Activated T-helper 1 cell treated with anti-CD3 and anti-CD28 coated beads, Interleukin-2, amount 50 U/mL, for 16 hours (primary cell): ENCODE measurements around the gene SDK1.

Experiments
- DNase-seq, 2 donors: peaks; one replicate each; pipeline ENCODE4 v3.0.0-alpha.2; 2020; ENCODE audit warnings: low read depth in 1 of 2, low spot score in 1 of 2

Gene SDK1, protein sequence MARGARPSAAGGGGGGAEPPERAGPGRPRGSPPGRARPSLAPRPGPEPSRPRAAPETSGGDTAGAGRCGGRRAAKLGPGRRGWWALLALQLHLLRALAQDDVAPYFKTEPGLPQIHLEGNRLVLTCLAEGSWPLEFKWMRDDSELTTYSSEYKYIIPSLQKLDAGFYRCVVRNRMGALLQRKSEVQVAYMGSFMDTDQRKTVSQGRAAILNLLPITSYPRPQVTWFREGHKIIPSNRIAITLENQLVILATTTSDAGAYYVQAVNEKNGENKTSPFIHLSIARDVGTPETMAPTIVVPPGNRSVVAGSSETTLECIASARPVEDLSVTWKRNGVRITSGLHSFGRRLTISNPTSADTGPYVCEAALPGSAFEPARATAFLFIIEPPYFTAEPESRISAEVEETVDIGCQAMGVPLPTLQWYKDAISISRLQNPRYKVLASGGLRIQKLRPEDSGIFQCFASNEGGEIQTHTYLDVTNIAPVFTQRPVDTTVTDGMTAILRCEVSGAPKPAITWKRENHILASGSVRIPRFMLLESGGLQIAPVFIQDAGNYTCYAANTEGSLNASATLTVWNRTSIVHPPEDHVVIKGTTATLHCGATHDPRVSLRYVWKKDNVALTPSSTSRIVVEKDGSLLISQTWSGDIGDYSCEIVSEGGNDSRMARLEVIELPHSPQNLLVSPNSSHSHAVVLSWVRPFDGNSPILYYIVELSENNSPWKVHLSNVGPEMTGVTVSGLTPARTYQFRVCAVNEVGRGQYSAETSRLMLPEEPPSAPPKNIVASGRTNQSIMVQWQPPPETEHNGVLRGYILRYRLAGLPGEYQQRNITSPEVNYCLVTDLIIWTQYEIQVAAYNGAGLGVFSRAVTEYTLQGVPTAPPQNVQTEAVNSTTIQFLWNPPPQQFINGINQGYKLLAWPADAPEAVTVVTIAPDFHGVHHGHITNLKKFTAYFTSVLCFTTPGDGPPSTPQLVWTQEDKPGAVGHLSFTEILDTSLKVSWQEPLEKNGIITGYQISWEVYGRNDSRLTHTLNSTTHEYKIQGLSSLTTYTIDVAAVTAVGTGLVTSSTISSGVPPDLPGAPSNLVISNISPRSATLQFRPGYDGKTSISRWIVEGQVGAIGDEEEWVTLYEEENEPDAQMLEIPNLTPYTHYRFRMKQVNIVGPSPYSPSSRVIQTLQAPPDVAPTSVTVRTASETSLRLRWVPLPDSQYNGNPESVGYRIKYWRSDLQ (N-terminal part only)

DNA sequence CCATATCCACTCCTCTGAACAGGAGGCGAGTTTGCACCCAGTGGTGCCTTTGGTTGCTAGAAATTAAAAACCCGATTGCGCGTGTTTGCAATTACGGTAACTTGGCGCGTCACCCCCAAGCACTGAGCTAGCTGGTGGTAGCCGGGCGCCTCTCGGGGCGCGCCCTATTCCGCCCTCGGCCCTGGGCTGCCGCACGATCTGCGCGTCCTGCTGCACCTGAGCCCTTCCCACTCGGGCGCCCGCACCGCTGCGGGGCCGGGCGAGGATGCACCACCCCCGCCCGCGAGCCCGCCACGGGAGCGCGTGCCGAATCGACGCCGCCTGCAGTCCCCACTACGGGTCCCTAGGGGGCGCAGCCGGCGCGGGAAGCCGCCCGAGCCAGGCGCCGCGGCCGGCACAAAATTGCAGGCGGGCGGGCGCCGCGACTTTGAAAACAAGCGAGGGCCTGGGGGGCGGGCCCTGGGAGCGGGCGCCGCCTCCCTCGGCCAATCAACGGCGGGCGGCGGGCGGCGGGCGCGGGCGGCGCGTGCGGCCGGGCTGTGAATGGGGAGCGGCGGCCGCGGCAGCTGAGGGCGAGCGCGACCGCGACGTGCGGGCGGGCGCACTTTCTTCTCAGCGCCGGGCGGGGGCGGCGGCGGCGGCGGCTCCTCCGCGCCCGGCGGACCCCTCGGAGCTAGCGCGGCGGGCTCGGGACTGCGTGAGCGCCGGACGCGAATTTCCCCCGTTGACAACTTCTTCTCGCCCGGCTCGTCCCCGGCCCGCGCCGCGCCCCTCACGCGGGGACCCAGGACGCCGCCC lies at the start of gene SDK1:
TSS of gene SDK1 (plus strand) at position 602 of the 798 bp plus-strand sequence. CDS start 335 bp downstream, outside the sequence.
- peak; percentile 78 to 86 for DNase-seq

DNA sequence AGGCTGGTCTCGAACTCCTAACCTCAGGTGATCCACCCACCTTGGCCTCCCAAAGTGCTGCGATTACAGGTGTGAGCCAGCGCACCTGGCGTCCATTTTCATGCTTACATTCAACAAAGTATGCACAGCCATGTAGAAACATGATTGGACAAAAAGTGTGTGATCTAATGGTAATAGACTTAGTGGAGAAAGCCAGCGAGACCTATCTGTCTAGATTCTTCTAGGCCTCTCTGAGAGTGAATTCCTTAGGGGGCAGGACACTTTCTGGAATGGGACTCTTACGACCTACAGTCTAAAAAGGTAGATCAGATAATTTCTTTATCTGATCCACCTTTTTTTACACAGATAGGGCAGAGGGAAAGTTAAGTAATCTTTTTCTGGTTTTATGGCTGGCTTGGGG lies 46.3 kb upstream of the SDK1 start:
- DNase-seq = no peak

DNA sequence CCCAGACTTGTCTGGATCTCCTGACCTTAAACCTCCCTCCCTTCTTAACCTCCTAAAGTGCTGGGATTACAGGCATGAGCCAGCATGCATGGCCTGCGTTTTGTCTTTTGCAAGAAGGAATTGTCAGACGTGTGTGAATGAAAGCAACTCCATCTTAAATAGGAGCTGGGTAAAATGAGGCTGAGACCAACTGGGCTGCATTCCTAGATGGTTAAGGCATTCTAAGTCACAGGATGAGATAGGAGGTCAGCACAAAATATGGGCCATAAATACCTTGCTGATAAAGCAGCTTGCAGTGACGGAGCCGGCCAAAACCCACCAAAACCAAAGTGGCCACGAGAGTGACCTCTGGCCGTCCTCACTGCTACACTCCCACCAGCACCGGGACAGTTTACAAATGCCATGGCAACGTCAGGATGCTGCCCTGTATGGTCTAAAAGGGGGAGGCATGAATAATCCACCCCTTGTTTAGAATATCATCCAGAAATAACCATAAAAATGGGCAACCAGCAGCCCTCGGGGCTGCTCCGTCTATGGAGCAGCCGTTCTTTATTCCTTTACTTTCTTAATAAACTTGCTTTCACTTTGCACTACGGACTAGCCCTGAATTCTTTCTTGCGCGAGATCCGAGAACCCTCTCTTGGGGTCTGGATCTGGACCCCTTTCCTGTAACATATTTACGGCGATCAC lies 41.2 kb upstream of the SDK1 start:
- DNase-seq = no peak

DNA sequence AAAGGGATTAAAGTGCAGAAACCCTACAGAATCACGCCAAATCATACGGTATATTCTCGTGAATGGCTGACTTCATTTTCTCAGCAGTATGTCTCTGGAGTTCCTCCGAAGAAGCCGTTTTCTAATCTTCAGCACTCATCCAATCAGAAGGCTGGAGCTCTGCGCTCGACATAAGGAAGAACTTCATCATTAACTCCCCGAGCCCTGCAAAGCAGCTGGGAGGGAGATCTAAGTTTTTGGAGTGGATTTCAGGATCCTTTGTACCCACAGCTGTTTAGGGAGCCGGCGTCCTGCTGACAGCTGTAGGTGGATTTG lies 40.7 kb upstream of the SDK1 start:
- no peak for DNase-seq

DNA sequence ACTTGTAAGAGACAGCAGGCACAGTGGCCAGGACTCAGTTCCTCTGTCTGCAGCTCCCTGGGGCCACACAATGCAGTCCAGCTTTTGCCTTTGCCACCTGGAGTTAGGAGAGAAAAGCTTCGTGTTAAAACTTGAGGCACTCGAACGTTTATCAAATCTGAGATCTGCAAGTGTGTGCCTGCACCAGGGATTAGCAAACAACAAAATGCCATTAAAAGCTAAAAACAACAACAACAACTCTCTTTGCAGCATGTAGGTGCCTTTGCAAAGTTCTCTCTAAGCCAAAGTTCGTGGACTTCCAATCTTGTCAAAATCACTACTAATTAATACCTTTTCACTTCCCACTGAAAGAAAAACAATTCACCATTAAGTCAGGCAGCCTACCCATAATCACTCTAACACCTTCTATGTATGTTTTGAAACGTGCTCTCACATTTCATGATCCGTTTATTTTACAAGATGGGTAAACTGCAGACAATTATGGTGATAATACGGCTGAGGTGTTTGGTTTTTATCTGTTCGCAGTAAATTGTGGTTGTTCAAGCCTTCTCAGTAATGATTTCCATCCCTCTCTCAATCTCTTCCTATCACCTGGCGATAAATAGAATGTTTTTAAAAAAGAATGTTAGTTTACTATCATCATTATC lies 36.2 kb upstream of the SDK1 start:
- no peak for DNase-seq

DNA sequence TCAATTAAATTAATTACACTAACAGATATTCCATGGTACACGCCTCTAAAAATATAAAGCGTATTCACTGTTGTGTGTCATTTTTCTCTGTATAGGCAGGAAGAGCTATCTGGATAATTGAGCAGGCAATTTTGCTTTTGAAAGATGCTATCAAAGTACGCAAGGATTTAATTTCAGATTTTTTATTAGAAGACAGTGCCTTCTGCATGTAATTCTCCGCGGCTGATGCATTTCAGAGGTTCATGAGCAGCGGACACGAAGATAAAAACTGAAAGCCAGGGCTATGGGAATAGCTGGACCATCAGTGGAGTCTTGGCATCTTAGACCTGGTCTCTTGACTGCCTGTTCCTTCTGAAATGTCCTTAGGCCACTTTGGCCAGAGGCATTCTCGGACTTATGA lies 35.7 kb upstream of the SDK1 start:
- DNase-seq = no peak

DNA sequence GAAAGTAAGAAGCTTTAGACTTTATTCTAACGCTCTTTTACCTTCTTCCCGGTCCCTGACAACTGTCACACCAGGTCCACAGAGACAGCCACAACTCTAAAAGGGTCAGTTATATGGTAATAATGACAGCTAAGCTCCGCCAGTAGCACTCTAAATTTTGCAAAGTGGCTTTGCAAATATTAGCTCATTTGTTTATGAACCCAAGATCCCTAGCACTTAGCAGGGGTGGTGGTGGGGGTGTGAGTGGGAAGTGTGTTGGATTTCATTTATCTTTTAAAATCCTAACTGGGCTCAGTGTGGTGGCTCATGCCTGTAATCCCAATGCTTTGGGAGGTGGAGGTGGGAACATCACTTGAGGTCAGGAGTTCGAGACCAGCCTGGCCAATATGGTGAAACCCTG lies 34.8 kb upstream of the SDK1 start:
- no peak for DNase-seq

DNA sequence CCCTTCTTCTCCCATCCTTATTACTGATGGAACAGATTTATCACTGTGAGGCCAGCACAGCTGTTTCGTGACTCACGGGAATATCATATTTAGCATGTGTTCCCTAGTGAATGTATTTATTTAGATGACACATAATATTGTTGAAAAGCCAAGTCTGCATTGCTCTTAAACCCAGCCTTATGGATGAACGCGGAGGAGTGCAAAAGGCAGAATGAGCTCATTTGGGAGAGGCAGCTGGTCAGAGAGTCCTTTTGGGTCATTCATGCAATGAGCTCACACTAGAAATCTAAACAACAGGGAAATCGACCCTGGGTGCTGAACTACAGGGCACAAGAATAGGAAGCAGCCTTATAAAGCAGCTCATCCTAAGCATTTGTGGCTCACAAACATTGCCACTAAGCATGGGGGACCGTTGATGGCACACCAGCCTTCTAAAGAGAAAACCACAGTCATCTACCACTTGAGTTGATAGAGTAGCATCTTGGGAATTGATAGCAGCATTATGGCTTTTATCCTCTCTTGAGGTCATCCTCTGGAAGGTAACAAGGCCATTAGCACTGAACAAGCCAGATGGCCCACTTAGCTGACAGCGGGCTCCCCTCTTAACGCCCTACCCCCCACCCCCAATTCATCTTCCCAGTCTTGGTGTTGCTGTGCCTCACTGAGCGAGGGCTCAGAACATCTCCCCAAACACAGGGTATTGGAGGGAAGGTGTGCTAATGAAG lies 32.9 kb upstream of the SDK1 start:
- DNase-seq = no peak

DNA sequence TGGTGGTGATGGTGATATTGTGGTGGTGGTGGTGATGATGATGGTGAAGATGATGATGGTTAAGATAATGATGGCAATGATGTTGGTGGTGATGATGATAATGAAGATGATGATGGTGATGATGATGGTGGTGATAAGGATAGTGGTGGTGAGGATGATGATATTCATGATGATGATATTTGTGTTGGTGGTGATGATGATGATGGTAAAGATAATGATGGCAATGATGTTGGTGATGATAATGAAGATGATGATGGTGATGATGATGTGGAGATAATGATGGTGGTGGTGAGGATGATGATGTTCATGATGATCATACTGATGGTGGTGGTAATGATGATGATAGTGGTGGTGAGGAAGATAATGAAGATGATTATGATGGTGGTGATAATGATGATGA lies 30.7 kb upstream of the SDK1 start:
- DNase-seq = no peak

DNA sequence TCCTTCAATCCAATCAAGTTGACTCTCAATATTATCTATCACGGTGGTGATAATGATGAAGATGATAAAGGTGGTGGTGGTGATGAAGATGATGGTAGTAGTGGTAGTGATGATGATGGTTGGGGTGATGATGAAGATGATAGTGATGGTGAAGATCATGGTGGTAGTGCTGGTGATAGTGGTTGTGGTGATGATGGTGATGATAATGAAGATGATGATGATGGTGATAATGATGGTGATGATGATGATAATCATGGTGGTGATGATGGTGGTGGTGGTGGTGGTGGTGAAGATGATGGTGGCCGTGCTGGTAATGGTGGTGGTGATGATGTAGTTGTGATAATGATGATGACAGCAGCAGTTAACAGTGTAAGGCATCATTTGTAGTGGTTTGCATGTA lies 29.8 kb upstream of the SDK1 start:
- DNase-seq = no peak

DNA sequence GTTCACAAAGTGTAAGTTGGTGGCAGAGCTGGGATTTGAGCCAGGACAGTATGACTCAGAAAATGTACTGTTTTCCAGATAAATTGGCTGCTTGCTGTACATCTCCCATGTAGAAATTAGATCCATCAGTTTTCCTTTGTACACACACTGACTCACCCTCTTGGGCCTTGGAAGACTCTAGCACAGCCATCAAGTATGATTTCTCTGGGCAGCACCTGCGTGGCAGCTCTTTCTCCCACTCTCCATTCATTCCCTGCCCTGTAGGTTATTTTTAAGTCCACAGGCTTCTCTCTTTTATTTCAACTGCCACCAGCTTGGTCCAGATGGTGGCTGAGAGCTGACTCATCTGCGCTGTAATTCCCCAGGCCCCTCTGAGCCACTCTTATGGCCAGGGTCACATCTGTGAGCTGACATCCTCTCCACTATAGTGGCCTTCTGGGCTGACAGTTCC lies 28.3 kb upstream of the SDK1 start:
- no peak for DNase-seq

DNA sequence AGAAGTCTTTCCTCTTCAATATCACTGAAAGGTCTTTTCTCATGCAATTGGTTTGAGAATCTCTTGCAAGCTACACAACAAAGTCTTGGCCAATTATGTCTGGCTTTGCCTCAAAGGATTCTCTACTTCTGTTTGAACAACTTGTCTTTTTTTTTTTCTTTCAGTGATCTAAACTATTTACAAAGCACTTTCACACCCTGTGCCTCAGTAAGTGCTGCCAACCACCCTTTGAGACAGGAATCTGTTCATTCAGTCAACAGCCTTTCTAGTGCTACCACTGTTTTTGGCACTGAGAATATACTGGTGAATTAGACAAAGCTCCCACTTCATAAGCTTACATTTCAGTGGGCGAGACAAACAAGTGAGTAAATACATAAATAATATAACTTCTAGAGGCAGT lies 26.9 kb upstream of the SDK1 start:
- no peak for DNase-seq

DNA sequence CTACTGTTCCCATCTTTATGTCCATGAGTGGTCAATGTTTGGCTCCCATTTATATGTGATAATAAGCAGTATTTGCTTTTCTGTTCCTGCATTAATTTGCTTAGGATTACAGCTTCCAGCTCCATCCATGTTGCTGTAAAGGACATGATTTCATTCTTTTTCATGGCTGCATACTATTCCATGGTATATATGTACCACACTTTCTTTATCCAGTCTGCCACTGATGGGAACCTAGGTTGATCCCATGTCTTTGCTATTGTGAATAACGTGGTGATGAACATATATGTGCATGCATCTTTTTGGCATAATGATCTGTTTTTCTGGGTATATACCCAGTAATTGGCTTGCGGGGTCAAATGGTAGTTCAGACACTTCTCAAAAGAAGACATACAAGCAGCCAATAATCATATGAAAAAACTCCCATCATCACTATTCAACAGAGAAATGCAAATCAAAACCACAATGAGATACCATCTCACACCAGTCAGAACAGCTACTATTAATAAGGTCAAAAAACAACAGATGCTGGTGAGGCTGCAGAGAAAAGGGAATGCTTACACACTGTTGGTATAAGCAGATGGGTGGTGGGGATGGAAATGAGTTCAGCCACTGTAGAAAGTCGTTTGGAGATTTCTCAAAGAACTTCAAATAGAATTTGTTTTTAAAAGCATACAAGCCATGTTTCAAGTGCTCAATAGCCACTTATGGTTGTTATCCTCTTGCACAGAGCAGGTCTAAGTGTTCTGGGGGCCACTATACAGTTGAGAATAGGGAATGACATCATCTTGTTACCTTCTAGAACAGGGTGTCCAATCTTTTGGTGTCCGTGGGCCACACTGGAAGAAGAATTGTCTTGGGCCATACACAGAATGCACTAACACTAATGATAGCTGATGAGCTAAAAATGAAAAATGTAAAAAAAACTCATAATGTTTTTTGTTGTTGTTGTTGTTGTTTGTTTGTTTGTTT lies 23.2 kb upstream of the SDK1 start:
- no peak for DNase-seq

DNA sequence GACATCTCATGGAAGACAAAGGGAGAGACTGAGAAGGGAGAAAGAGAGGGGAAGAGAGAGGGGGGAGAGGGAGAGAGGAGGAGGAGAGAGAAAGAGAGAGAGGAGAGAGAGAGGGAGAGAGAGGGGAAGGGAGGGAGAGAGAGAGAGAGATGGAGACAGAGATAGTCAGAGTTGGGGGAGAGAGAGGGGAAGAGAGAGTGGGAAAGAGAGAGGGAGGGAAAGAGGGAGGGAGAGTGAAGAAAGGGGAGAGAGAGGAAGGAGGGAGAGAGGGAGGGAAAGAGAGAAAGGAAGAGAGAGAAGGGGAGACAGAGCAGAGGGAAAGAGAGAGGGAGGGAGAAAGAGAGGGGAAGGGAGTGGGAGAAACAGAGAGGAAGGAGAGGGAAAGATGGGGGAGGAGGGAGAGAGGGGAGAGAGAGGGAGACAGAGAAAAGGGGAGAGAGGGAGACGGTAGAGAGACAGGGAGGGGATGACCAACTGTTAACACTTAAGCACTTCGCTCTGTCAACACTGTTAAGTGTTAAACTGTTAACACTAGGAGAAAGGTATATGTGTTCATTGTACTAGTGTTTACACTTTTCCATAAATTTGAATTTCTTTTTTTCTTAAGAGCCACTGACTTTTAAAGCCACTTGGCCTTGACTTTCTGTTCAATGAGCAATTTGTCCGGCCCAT lies 21.8 kb upstream of the SDK1 start:
- DNase-seq = no peak

DNA sequence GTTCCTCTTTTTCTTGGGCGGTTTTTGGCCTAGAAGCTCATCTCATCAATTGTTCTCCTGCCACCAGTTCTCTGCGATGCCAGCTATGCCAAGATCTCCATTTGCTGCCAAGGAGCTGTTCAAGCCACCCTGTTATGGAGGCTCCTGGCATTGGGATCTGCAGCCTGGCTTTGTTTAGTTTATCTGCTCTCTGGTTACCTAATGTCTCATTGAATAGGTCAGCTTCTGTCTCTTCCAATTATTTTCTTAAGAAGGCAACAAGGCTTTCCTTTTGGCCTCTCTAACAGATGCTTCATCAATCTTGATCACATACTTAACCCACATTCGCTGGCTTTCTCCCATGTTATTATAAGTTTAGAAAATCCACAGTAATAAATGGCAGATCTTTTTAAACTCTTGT lies 20.6 kb upstream of the SDK1 start:
- no peak for DNase-seq

DNA sequence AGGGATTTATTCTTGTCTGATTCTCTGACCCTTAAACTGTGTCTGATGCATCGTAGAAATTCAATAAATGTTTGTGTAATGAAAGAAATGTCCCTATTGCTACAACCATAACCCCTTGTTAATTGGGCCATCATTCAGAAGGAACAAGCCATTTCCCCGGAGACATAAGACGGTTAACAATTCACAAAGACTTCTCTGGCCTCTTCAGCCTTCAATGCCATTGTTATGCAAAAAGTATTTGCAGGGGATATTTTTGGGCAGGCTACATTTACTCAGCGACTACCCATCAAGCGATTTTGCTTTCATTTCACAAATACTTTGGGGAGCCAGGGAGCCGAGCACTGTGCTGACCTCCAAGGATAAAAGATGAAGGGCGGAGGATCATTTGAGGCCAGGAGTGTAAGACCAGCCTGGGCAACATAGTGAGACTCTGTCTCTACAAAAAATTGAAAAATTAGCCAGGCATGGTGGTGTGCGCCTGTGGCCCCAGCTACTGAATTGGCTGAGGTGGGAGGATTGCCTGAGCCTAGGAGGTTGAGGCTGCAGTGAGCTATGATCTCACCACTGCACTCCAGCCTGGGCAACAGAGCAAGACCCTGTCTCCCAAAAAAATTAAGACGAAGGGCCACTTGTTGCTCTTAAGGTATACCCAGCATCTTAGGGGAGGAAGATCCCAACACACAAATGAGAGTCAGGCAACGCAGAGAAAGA lies 20.0 kb upstream of the SDK1 start:
- no peak for DNase-seq

DNA sequence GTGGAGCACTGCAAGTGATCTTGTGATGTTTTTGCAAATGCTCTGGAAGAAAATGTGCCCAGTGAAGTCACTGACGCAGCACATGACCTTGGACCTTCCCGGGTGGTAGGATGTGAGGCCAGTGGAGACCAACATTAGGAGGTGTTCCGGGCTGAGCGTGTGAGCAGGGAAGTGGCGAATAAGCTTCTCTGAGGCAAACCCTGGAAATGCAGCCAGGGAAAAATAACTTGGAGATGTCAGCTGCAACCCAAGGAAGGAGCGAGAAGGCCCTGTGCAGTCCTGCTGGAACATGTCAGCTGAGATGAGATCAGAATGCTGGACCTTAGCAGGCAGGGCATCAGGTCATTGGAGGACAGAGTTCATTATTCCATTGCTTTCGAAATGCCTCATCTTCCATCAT lies 18.6 kb upstream of the SDK1 start:
- DNase-seq = no peak
